22Rv1 (cell line): Measurements from ENCODE around the gene ASXL2.

Experiments
- H3K27ac ChIP-seq: fragments of 450-650 bp; 2 replicates; pipeline ENCODE4 v1.5.1; 2017
- ZFX ChIP-seq: fragments of 450-650 bp; IDR thresholded peaks from 2 replicates; pipeline ENCODE4 v1.6.1; 2017; ENCODE audit warnings: antibody characterized with exemption, borderline replicate concordance
- TF ChIP-seq, protein P1 (sequence below): fragments of 450-650 bp; IDR thresholded peaks from 2 replicates; pipeline ENCODE4 v1.5.1; 2017; ENCODE audit warnings: mild to moderate bottlenecking

ASXL2 gene

DNA sequence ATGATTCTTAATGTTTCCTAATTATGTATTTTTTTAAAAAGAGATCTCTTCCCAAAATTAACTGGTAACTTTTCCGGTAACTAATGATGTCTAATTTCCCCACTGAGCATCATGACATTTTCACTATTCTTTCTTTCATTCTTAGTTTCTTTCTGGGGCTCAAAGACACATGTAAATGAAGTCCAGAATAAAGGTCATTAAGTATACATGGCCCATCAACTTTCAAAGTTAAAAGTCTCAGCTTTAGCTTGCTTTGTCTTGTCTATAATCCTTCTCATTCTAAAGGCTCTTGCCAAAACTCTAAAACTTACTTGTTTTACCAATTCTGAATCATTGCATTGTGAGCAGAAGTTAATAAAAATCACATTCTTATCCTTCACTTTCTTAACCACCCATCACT lies 53.6 kb downstream of the ASXL2 start:
- TF ChIP-seq, protein P1, sequence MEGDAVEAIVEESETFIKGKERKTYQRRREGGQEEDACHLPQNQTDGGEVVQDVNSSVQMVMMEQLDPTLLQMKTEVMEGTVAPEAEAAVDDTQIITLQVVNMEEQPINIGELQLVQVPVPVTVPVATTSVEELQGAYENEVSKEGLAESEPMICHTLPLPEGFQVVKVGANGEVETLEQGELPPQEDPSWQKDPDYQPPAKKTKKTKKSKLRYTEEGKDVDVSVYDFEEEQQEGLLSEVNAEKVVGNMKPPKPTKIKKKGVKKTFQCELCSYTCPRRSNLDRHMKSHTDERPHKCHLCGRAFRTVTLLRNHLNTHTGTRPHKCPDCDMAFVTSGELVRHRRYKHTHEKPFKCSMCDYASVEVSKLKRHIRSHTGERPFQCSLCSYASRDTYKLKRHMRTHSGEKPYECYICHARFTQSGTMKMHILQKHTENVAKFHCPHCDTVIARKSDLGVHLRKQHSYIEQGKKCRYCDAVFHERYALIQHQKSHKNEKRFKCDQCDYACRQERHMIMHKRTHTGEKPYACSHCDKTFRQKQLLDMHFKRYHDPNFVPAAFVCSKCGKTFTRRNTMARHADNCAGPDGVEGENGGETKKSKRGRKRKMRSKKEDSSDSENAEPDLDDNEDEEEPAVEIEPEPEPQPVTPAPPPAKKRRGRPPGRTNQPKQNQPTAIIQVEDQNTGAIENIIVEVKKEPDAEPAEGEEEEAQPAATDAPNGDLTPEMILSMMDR = no peak
- TF ChIP-seq ZFX = no peak
- H3K27ac ChIP-seq = no peak overlapping the region

DNA sequence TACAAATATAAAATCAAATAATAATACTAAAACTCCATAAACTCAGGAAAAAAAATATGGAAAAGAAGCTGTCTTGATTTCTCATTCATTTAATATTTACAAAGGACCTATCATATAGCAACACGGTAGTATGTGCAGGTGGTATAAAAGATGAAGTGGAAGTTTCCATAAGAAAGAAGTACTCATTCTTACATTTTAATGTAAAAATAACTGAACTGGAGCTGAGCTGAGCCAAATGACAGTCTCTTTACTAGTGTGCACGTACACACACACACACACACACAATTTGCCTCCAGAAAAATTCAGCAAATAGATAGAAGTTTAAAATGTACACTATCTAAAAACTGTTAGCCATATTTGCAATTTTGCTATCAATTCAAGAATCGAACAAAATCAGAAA lies 54.1 kb downstream of the ASXL2 start:
- no peak overlapping the region for H3K27ac ChIP-seq
- no peak for TF ChIP-seq ZFX
- TF ChIP-seq, protein P1 = no peak

DNA sequence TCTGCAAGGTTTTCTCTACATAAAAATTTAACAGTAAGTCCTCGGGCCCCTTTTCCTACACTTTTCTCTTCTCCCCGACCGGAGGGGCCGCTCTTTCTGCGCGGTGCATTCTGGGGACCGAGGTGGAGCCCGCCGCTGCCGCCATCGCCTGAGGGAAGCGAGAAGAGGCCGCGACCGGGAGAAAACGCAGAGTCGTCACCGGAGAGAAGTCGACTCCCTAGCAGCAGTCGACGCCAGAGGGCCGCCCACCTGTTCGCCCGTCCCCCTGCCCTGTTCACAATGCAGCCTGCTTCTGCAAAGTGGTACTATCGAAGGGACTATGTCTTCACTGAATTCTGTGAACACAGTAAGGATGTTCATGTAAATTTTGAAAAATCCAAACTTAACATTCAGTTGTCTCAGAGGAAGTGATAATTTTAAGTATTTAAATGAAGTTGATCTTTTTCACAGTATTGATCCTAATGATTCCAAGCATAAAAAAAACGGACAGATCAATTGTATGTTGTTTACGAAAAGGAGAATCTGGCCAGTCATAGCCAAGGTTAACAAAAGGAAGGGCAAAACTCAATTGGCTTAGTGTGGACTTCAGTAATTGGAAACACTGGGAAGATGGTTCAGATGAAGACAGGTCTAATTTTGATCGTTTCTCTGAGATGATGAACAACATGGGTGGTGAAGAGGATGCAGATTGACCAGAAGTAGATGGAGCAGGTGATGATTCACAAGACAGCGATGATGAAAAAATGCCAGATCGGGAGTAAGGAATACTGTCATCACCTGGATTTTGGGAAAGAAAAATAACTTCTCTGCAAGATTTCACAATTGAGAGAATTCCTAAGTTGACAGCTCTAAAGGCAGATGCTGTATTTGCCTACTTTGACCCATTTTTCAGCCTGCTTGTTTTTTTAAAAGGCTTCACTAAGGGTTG lies 55.8 kb downstream of the ASXL2 start:
- no peak for TF ChIP-seq ZFX
- TF ChIP-seq, protein P1 = no peak
- H3K27ac ChIP-seq = peak overlapping the region; percentile 59

DNA sequence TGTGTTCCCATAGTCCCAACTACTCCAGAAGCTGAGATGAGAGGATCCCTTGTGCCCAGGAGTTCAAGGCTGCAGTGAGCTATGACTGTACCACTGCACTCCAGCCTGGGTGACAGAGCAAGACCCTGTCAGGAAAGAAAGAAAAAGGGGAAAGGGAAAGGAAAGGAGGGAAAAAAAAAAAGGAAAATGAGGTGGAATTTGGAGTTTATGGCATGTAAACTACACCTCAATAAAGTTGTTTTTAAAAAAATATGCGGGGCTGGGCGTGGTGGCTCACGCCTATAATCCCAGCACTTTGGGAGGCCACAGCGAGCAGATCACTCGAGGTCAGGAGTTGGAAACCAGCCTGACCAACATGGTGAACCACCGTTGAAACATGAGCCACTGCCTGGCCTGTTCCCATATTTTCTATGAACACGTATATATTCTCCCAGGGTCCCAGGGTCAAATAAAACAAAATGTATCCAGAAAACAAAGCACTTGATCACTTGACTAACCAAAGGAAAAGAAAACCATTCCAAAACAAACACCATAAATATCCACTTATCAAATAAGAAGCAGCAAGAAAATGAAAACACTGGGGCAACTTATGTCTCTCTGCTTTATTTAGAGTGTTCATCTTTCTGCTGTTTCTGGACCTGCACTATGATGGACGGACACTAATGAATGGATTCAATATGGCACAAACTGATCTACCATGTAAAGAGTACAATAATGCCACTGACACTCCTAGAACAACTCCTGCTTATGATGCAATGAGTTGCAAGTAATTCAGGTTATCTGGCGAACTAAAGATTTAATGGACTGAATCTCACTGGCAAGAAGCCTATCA lies 56.8 kb downstream of the ASXL2 start:
- TF ChIP-seq ZFX = no peak
- H3K27ac ChIP-seq = peak overlapping the region; percentile 59

DNA sequence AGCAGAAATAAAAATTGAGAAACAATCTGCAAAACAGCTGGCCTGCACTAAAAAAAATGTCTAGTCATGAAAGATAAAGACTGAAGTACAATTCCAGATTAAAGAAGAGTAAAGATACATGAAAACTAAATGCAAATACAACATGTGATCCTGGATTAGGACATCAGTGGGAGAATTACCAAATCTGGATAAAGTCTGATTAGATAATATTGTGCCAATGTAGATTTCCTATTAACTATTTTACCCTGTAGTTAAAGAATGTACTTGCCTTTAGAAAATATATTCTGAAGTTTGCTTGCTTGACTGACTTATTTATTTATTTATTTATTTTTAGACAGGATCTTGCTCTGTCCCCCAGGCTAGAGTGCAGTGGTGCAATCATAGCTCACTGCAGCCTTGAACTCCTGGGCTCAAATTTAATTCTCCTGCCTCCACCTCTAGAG lies 58.7 kb downstream of the ASXL2 start:
- TF ChIP-seq, protein P1 = no peak
- TF ChIP-seq ZFX = no peak
- H3K27ac ChIP-seq = no peak overlapping the region

DNA sequence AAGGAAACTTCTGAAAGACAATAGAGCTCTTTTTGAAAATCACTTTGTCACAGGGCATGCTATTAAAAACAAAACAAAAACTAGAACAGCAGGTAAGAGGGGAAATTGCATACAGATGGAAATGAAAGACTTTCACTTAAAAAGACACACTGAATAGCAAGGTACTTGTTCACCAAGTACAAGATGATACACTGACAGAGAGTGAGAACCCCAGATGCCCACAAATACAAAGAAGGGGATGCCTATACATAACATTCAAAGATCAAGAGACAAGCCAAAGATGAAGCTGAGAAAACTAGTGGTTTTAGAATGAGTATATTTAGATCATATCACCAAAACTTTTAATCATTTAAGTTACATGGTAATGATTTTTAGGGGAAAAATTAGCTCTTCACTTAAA lies 60.7 kb downstream of the ASXL2 start:
- no peak for TF ChIP-seq ZFX
- TF ChIP-seq, protein P1 = no peak
- H3K27ac ChIP-seq = no peak overlapping the region

DNA sequence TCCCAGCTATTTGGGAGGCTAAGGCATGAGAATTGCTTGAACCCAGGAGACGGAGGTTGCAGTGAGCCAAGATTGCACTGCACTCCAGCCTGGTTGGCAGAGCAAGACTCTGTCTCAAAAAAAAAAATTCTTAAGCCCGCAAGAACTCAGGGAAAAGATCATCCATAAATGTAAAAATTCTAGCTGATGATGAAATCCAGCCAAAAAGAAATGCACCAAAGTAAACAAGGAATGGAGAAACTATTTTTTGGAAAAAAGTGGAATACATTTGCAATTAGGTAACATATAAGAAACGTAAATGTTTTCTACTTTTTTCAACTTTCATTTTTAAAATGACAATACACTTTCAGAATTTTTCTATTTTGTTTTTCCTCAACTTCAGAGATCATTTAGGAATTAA lies 61.3 kb downstream of the ASXL2 start:
- no peak for TF ChIP-seq ZFX
- TF ChIP-seq, protein P1 = no peak
- H3K27ac ChIP-seq = no peak overlapping the region
